Esophagus muscularis mucosa (tissue), 4 donors: ENCODE data around the gene CLIP4. TPM values are rescaled to one million over a fixed set of nuclear protein-coding genes. Genes with fewer than 3 reads are reported as not detected.

ENCODE experiments used
- DNase-seq: peaks from one replicate; pipeline ENCODE4 v3.0.0-alpha.2; 2017; ENCODE audit errors: extremely low spot score
- H3K27ac ChIP-seq, 4 donors: fragments of 200-600 bp; sonication (generic); replicated peaks in 1 of 4; 1 replicate in 3 of 4; 2 replicates in 1 of 4; pipeline ENCODE4 v1.5.1; 2016 to 2019; ENCODE audit warnings: mild to moderate bottlenecking in 1 of 4
- H3K27me3 ChIP-seq, 4 donors: fragments of 200-600 bp; sonication (generic); one replicate each; pipeline versions ENCODE4 v1.5.1 to v1.6.0; 2016 to 2019
- H3K36me3 ChIP-seq, 4 donors: fragments of 200-600 bp; sonication (generic); one replicate each; pipeline ENCODE4 v1.5.1; 2016 to 2019
- H3K4me1 ChIP-seq, 4 donors: fragments of 200-600 bp; sonication (generic); one replicate each; pipeline ENCODE4 v1.5.1; 2016 to 2019
- H3K4me3 ChIP-seq, 4 donors: fragments of 200-600 bp; sonication (generic); 1 replicate in 2 of 4; 2 replicates in 2 of 4; pipeline ENCODE4 v1.5.1; 2016 to 2019; ENCODE audit warnings: mild to moderate bottlenecking in 4 of 4, moderate library complexity in 1 of 4
- H3K9me3 ChIP-seq, 4 donors: fragments of 200-600 bp; sonication (generic); 1 replicate in 3 of 4; 2 replicates in 1 of 4; pipeline ENCODE4 v1.5.1; 2016 to 2019
- EP300 ChIP-seq: sonication (generic); formaldehyde crosslinking; IDR thresholded peaks from one replicate; pipeline ENCODE4 v1.6.1; 2017; ENCODE audit warnings: antibody characterized with exemption
- POLR2A ChIP-seq: fragments of 450-650 bp; IDR thresholded peaks from one replicate; pipeline ENCODE4 v1.6.1; 2017; ENCODE audit warnings: antibody characterized with exemption, moderate library complexity, mild to moderate bottlenecking, low read depth
- POLR2AphosphoS5 ChIP-seq, 2 donors: sonication (generic); formaldehyde crosslinking; IDR thresholded peaks; one replicate each; pipeline ENCODE4 v1.6.1; 2017; ENCODE audit warnings: antibody characterized with exemption in 2 of 2
- WGBS: methylation state at CpG from one replicate; pipeline ENCODE4 v1.1.5; 2018; 5-methylcytosine and 5-hydroxymethylcytosine counted together
- intact Hi-C: fragments of 100-400 bp; cut with DNase I; formaldehyde crosslinking; loops from one replicate; pipeline ENCODE4 v1.15.1; 2023
- total RNA-seq, 4 donors: library from RNA; depleted of rRNA; stranded (reverse); fragments of >200 nt; gene quantifications; one replicate each; pipeline versions ENCODE4 v1.1.0 to v1.2.1, GENCODE V29; 2016
- TF ChIP-seq, protein P1 (sequence below), 3 experiments: fragments of 200-600 bp in 2 of 3; fragments of 450-650 bp in 1 of 3; sonication (generic) in 2 of 3; IDR thresholded peaks; one replicate each; pipeline ENCODE4 v1.5.1; 2017 to 2019; ENCODE audit warnings: antibody characterized with exemption in 3 of 3, mild to moderate bottlenecking in 2 of 3, moderate library complexity in 1 of 3

CLIP4 gene
- total RNA-seq, 4 donors from 2014 or later: 58.5 to 83.1 (median 66.8) TPM

DNA sequence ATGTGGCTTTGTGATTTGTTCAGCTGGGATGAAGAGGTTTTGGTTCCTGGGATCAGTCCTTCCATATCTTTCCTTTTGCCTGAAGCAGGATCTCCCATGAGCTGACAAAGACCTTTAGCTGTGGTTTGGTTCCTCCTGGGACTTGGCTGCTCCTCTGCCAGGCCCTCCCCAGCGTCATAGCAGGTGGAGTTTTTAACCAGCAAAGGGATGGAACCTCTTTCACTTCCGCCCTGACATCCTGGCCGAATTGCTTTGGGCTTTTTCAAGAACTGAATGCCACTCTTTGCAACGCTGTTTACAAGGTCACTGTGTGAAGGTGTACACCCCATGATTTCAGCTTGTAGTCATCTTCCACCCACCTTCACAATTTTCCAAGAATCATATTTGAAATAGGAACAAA is 41.3 kb upstream of the CLIP4 start:
- TF ChIP-seq EP300 (no peak), POLR2AphosphoS5 (IDR thresholded peaks at IDR 0.05) (no peak), POLR2A (no peak)
- TF ChIP-seq, protein P1, sequence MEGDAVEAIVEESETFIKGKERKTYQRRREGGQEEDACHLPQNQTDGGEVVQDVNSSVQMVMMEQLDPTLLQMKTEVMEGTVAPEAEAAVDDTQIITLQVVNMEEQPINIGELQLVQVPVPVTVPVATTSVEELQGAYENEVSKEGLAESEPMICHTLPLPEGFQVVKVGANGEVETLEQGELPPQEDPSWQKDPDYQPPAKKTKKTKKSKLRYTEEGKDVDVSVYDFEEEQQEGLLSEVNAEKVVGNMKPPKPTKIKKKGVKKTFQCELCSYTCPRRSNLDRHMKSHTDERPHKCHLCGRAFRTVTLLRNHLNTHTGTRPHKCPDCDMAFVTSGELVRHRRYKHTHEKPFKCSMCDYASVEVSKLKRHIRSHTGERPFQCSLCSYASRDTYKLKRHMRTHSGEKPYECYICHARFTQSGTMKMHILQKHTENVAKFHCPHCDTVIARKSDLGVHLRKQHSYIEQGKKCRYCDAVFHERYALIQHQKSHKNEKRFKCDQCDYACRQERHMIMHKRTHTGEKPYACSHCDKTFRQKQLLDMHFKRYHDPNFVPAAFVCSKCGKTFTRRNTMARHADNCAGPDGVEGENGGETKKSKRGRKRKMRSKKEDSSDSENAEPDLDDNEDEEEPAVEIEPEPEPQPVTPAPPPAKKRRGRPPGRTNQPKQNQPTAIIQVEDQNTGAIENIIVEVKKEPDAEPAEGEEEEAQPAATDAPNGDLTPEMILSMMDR (IDR thresholded peaks at IDR 0.05): no peak
- H3K27me3 ChIP-seq: no peaks in the 10 kb centered on the region
- WGBS: 77% methylated on average over 4 of the region's 4 CpGs
- H3K27ac ChIP-seq: no peak overlapping the region
- DNase-seq: no peak
- H3K4me1 ChIP-seq: peaks cover 0 to 9% (median 4%) of the 10 kb centered on the region in 4 donors
- H3K9me3 ChIP-seq: peaks cover 0 to 6% (median 0%) of the 10 kb centered on the region in 4 donors
- intact Hi-C loops: no loop called here
- H3K36me3 ChIP-seq: no peaks in the 10 kb centered on the region
- H3K4me3 ChIP-seq: no peak overlapping the region

DNA sequence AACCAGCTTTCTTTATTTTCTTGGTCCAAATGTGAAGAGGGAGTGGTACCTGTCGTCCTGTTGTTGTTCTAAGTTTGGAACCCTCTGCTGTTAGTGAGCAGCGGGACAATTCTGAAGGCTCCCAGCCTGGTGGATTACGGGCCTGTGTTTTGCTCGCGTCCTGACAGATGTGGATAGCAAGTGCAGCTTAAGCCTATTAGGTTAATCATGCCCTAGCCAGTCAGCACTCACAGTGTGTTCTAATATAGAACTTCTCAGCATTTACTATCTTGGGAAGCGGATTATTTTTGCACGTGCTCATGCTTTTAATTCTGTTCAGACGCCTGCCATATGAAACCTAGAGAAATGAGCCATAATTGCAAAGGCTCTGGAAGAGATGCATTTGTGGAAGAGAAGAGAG is 40.8 kb upstream of the CLIP4 start, which contains the start of gene PCARE:
TSS of gene PCARE (minus strand) at position 113 of the 400 bp plus-strand sequence. CDS start 262 bp downstream, outside the sequence.
- WGBS: 94% methylated on average over 8 of the region's 8 CpGs
- H3K36me3 ChIP-seq: no peaks in the 10 kb centered on the region
- H3K9me3 ChIP-seq: peaks cover 0 to 10% (median under 1%) of the 10 kb centered on the region in 4 donors
- no peak within 1 kb of the TSS for H3K27ac ChIP-seq
- intact Hi-C loops: no loop called here
- H3K27me3 ChIP-seq: no peaks in the 10 kb centered on the region
- H3K4me1 ChIP-seq: peaks cover 0 to 9% (median 4%) of the 10 kb centered on the region in 4 donors
- DNase-seq: no peak
- H3K4me3 ChIP-seq: no peak within 1 kb of the TSS
- TF ChIP-seq, protein P1 (IDR thresholded peaks at IDR 0.05): no peak
- TF ChIP-seq POLR2AphosphoS5 (IDR thresholded peaks at IDR 0.05): no peak

DNA sequence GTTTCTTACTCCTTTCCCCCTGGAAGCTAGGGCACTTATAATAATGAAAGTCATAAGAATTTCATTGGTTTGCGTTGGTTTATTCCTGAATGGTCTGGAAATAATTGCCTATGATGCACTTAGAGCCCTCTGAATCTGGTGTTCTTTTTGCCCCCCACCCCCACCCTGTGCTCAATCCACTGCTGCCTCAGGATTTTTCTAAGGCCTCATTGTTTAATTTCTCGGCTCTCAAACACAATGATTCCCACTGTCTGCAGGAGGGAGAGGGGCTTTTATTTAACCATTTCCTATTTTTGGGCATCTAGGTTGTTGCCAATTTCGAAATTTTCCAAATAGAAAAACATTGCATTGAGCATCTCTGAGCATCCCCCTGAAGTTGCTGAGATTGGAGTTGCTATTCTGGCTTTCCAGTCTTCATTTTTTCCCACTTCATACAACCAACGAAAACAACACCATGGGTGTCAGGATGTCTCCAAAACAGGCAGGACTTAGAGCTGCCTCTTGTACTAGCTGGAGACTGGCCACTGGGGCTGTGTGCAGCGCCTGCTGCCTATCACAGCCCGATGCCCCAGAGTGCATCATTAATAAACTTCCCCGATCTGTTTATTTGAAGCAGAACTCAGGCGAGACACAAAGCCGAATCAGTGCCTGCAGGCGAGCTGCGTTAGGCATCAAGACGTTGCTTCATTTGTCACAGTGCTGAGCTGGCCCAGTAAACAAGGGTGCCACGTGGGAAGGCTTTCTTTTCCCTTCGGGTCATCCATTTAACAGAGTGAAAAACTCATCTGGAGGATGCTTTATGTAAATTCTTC is 39.1 kb upstream of the CLIP4 start:
- TF ChIP-seq POLR2A (no peak), POLR2AphosphoS5 (IDR thresholded peaks at IDR 0.05) (peak; percentile 18 to 27), EP300 (no peak)
- H3K4me1 ChIP-seq: peaks cover 0 to 9% (median 4%) of the 10 kb centered on the region in 4 donors
- no peak overlapping the region for H3K4me3 ChIP-seq
- 33% methylated on average over 13 of the region's 14 CpGs for WGBS
- no peaks in the 10 kb centered on the region for H3K27me3 ChIP-seq
- DNase-seq: no peak
- intact Hi-C loops: no loop called here
- peaks cover 0 to 13% (median 5%) of the 10 kb centered on the region in 4 donors for H3K9me3 ChIP-seq
- H3K36me3 ChIP-seq: no peaks in the 10 kb centered on the region
- H3K27ac ChIP-seq: no peak overlapping the region

DNA sequence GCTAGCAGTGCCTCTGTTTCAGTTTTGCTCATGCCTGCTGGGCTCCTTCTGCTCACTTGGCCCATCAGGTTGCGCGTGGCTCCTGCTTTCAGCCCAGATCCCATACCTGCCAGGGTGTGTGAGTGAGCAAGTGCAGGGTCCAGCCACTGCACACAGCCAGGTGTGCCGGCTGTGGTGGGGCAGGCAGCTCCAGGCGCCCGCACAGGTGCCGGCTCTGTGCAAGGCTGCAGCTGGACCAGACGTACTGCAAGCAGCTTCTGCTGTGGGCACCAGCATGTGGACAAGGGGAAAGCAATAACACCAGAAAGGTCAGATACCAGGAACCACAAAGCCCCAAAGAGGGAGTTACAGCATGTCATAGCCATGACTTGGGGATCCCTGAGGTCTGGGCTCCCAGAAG is 35.3 kb upstream of the CLIP4 start:
- intact Hi-C loops: no loop called here
- TF ChIP-seq, protein P1 (IDR thresholded peaks at IDR 0.05): no peak
- TF ChIP-seq POLR2A (no peak), POLR2AphosphoS5 (IDR thresholded peaks at IDR 0.05) (no peak), EP300 (no peak)
- no peak for DNase-seq
- H3K27ac ChIP-seq: no peak overlapping the region
- peaks cover 0 to 13% (median 5%) of the 10 kb centered on the region in 4 donors for H3K9me3 ChIP-seq
- peaks cover 0 to 8% (median under 1%) of the 10 kb centered on the region in 4 donors for H3K4me1 ChIP-seq
- 97% methylated on average over 6 of the region's 7 CpGs for WGBS
- no peaks in the 10 kb centered on the region for H3K36me3 ChIP-seq
- H3K4me3 ChIP-seq: no peak overlapping the region
- H3K27me3 ChIP-seq: no peaks in the 10 kb centered on the region

DNA sequence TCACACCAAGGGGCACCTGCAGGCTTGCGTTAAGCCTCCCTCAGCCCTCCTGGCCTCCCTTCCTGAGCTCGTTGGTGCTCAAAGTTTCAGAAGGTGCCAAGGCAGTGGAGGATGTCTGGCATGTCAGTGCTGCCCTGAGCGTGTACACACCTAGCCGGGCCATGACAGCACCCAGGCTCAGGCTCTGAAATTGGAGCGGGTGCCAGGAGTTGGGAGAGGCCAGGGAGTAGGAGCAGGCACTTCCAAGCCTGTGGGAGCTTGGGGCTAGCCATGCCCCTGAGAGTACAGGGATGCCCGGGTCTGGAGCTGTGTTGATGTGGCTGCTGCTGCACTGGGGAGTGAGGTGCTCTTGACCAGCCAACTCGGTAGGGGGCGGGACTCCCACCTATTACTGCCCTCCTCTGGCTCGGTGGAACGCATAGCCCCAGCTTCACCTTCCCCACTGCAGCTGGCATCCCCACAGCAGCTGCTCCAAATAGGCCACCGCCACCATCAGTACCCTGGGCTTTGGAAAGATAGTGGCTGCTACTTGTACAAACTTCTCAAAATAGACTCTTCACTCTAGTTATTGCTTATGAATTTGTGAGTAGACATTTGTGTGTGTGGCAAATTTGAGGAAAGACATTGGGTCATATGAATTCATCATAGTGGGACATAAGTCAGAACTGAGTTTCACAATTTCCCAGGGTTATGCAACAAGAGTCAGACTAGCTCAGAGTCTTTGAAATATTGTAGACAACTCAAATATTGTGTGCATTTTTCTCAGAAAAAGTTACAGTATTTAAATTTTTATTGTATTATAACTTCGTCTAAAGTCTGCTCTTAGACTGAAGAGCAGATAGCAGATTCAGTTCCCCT is 34.1 kb upstream of the CLIP4 start:
- H3K4me1 ChIP-seq: peaks cover 0 to 5% (median 0%) of the 10 kb centered on the region in 4 donors
- DNase-seq: no peak
- no peaks in the 10 kb centered on the region for H3K36me3 ChIP-seq
- 86% methylated on average over 12 of the region's 12 CpGs for WGBS
- peaks cover 0 to 13% (median 5%) of the 10 kb centered on the region in 4 donors for H3K9me3 ChIP-seq
- H3K27me3 ChIP-seq: no peaks in the 10 kb centered on the region
- no peak overlapping the region for H3K4me3 ChIP-seq
- no peak for TF ChIP-seq POLR2AphosphoS5 (IDR thresholded peaks at IDR 0.05)
- TF ChIP-seq EP300: no peak
- TF ChIP-seq POLR2A: no peak
- TF ChIP-seq, protein P1 (IDR thresholded peaks at IDR 0.05): no peak
- no peak overlapping the region for H3K27ac ChIP-seq
- intact Hi-C loops: no loop called here
